ENCODE measurements around the gene ARSG. TPM values are rescaled to one million over a fixed set of nuclear protein-coding genes. Genes with fewer than 3 reads are reported as not detected.

Gene ARSG
- total and polyA plus RNA-seq, 2 of the 8 experiments (the other 6 are each of a cell fraction or from before 2014, with no cell fraction given): 3.3 to 4.0 TPM

GRCh38 chr17:68294617-68295016, 3.3 kb downstream of the ARSG start (continued):
- no peak for TF ChIP-seq CHD7 (IDR thresholded peaks at IDR 0.05; ENCODE audit: insufficient replicate concordance, low read length)

Data from H1 (cell line).